Liver (tissue), 9 donors: Measurements from ENCODE around the gene ATG14. TPM values are rescaled to one million over a fixed set of nuclear protein-coding genes. Genes with fewer than 3 reads are reported as not detected.

ENCODE experiments used
- DNase-seq: peaks from one replicate; pipeline ENCODE4 v3.0.0-alpha.2; 2017; ENCODE audit warnings: low spot score
- H3K27ac ChIP-seq, 2 donors: one replicate each; pipeline ENCODE4 v1.7.0; 2013; ENCODE audit warnings: inconsistent platforms in 2 of 2, low read length in 2 of 2, control low read depth in 1 of 2, low read depth in 1 of 2, mild to moderate bottlenecking in 1 of 2
- H3K27me3 ChIP-seq, 4 donors: one replicate each; pipeline versions ENCODE4 v1.6.1 to v1.7.0; 2013; ENCODE audit warnings: low read length in 3 of 4, inconsistent platforms in 1 of 4, mild to moderate bottlenecking in 1 of 4, moderate library complexity in 1 of 4; ENCODE audit not compliant: control insufficient read depth in 4 of 4, insufficient read depth in 4 of 4
- H3K36me3 ChIP-seq, 4 donors: one replicate each; pipeline versions ENCODE4 v1.6.1 to v1.7.0; 2013; ENCODE audit warnings: low read length in 3 of 4, mild to moderate bottlenecking in 3 of 4, low read depth in 1 of 4, moderate library complexity in 1 of 4; ENCODE audit not compliant: control insufficient read depth in 4 of 4, insufficient read depth in 3 of 4
- H3K4me1 ChIP-seq, 4 donors: one replicate each; pipeline versions ENCODE4 v1.6.1 to v1.7.0; 2013; ENCODE audit warnings: low read length in 3 of 4, mild to moderate bottlenecking in 3 of 4, moderate library complexity in 1 of 4; ENCODE audit not compliant: control insufficient read depth in 4 of 4, insufficient read depth in 4 of 4
- H3K4me3 ChIP-seq, 3 donors: one replicate each; pipeline versions ENCODE4 v1.6.1 to v1.7.0; 2013; ENCODE audit warnings: low read length in 3 of 3, control low read depth in 1 of 3, low read depth in 1 of 3, mild to moderate bottlenecking in 1 of 3
- H3K9ac ChIP-seq, 2 donors: one replicate each; pipeline ENCODE4 v1.7.0; 2013; ENCODE audit warnings: low read length in 2 of 2, mild to moderate bottlenecking in 2 of 2, moderate library complexity in 2 of 2, control low read depth in 1 of 2, low read depth in 1 of 2
- H3K9me3 ChIP-seq, 4 donors: one replicate each; pipeline versions ENCODE4 v1.6.1 to v1.7.0; 2013; ENCODE audit warnings: low read length in 3 of 4; ENCODE audit not compliant: control insufficient read depth in 4 of 4
- EGR1 ChIP-seq, 2 donors: IDR thresholded peaks; 2 replicates each; pipeline ENCODE4 v1.6.1; 2016 to 2018; ENCODE audit warnings: antibody characterized with exemption in 2 of 2, low read depth in 2 of 2
- FOXA1 ChIP-seq: IDR thresholded peaks from 2 replicates; pipeline ENCODE4 v1.6.1; 2016; ENCODE audit warnings: antibody characterized with exemption
- FOXA2 ChIP-seq: IDR thresholded peaks from 2 replicates; pipeline ENCODE4 v1.6.1; 2016; ENCODE audit warnings: antibody characterized with exemption
- GABPA ChIP-seq, 2 donors: IDR thresholded peaks in 1 of 2; conservative IDR thresholded peaks in 1 of 2; 2 replicates each; pipeline ENCODE4 v1.6.1; 2016; ENCODE audit warnings: antibody characterized with exemption in 2 of 2, mild to moderate bottlenecking in 1 of 2, moderate library complexity in 1 of 2
- HNF4A ChIP-seq, 2 donors: conservative IDR thresholded peaks; 2 replicates each; pipeline ENCODE4 v1.6.1; 2016; ENCODE audit warnings: antibody characterized with exemption in 2 of 2, mild to moderate bottlenecking in 2 of 2
- HNF4G ChIP-seq: IDR thresholded peaks from 2 replicates; pipeline ENCODE4 v1.6.1; 2016; ENCODE audit warnings: antibody characterized with exemption
- JUND ChIP-seq, 2 donors: IDR thresholded peaks; 2 replicates each; pipeline ENCODE4 v1.6.1; 2016; ENCODE audit warnings: antibody characterized with exemption in 2 of 2
- NR2F2 ChIP-seq: IDR thresholded peaks from 2 replicates; pipeline ENCODE4 v1.6.1; 2016; ENCODE audit warnings: antibody characterized with exemption
- RAD21 ChIP-seq, 2 donors: IDR thresholded peaks; 2 replicates each; pipeline ENCODE4 v1.6.1; 2016; ENCODE audit warnings: antibody characterized with exemption in 2 of 2, mild to moderate bottlenecking in 2 of 2
- RXRA ChIP-seq, 2 donors: IDR thresholded peaks; 2 replicates each; pipeline ENCODE4 v1.6.1; 2017 to 2018; ENCODE audit warnings: antibody characterized with exemption in 2 of 2, mild to moderate bottlenecking in 1 of 2
- SP1 ChIP-seq: IDR thresholded peaks from 2 replicates; pipeline ENCODE4 v1.6.1; 2018; ENCODE audit warnings: antibody characterized with exemption, mild to moderate bottlenecking
- WGBS: extraction: QIAGEN DNeasy Blood & Tissue Kit; methylation state at CpG from one replicate; pipeline ENCODE4 v1.1.7; 2013; 5-methylcytosine and 5-hydroxymethylcytosine counted together
- polyA plus RNA-seq, 2 donors: library from polyadenylated mRNA; stranded (reverse) in 1 of 2; unstranded in 1 of 2; fragments of 200-250 nt in 1 of 2; fragments of >200 nt in 1 of 2; fragmentation: Nextera tagmentation in 1 of 2; extraction: Ambion mirVana in 1 of 2; gene quantifications; one replicate each; pipeline versions ENCODE4 v1.2.1 to v1.2.3, GENCODE V29; 2013 to 2015
- total RNA-seq, 2 donors: library from RNA; depleted of rRNA; stranded (reverse); fragments of >200 nt; gene quantifications; one replicate each; pipeline ENCODE4 v1.2.3, GENCODE V29; 2014
- TF ChIP-seq, protein P1 (sequence below): fragments of 150-350 bp; IDR thresholded peaks from 2 replicates; pipeline ENCODE4 v1.5.1; 2017; ENCODE audit warnings: improper control_type of control experiment, low read depth, low read length; ENCODE audit not compliant: missing input control
- TF ChIP-seq, protein P2 (sequence below): IDR thresholded peaks from 2 replicates; pipeline ENCODE4 v1.6.1; 2016; ENCODE audit warnings: antibody characterized with exemption
- TF ChIP-seq, protein P3 (sequence below): IDR thresholded peaks from 2 replicates; pipeline ENCODE4 v1.6.1; 2016; ENCODE audit warnings: antibody characterized with exemption
- TF ChIP-seq, protein P4 (sequence below): IDR thresholded peaks from 2 replicates; pipeline ENCODE4 v1.6.1; 2016; ENCODE audit warnings: antibody characterized with exemption
- TF ChIP-seq, protein P5 (sequence below): IDR thresholded peaks from 2 replicates; pipeline ENCODE4 v1.6.1; 2016; ENCODE audit warnings: antibody characterized with exemption, mild to moderate bottlenecking
- donor health status: healthy.
- donor health status: healthy.
- donor health status: healthy.
- donor health status: healthy.
- donor health status: healthy.

Gene ATG14
- total and polyA plus RNA-seq, 4 donors, result 1.9 to 16.0 (median 4.4) TPM

DNA sequence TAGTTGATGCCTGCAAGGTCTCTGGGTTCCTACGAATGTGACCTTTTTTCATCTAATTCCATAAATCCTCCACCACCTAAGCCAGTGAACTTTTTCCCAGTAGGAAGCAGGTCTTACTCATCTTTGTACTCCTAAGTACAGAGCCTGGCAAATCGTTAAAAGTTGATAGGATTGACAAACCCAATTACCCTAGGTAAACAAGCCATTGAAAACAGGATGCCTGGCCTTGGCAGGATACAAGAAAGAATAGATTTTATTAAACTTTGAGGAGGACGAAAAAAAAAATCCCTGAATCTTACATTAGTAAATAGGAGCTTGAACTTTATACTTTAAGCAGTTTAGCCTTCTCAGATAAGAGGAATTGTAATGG lies 23.2 kb upstream of the ATG14 start:
- H3K4me3 ChIP-seq, result no peak overlapping the region
- H3K27me3 ChIP-seq, result no peaks in the 10 kb centered on the region
- WGBS, result 16% methylated on average over 3 of the region's 3 CpGs
- H3K27ac ChIP-seq, result no peak overlapping the region
- no peaks in the 10 kb centered on the region for H3K4me1 ChIP-seq
- no peak overlapping the region for H3K9ac ChIP-seq
- H3K9me3 ChIP-seq, result no peaks in the 10 kb centered on the region
- no peaks in the 10 kb centered on the region for H3K36me3 ChIP-seq
- TF ChIP-seq HNF4A (conservative IDR thresholded peaks at IDR 0.05), result peak; percentile 9 to 14
- no peak for TF ChIP-seq JUND (IDR thresholded peaks at IDR 0.05)
- no peak for DNase-seq

DNA sequence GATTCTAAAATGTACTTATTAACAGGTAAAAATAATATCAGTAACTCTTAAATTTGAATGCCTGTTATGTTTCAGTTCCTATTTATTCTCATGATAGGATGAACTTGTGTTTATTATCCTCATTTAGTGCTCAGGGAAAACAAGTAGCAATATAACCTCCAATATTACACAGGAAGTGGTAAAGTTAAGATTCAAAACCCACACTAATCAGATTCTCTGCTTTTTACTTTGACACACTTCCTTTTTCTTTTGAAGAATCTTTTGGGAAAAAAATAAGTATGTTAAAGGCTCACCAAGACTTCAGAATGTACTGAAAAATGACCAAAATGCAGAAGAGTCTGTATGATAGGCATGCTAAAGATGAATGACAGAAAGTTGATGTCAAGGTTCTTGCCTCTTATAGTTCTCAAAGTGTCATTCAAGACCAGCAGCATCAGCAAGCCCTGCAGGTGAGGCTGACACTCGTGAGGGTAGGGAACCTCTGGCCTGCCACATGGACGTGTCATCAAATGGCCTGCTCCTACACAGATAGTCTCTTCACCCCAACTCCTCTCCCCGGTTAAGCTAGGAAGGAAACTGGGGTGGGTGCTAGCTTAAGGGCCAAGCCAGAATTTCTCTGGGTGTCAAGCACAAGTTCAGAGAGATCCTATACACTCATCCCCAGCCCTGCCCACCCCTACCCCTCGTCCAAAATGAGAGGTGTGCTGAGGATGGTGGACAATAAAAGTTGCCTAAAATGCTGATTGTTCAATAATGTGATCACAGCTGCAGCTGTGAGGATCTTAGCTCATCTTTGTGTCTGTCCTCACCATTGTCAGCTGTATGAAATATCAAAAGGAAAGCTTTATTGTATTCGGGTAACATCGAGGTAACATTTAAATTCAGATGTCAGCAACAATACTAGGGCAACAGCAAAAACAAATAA lies 22.5 kb upstream of the ATG14 start:
- no peaks in the 10 kb centered on the region for H3K27me3 ChIP-seq
- no peak overlapping the region for H3K27ac ChIP-seq
- WGBS, result 72% methylated on average over 6 of the region's 6 CpGs
- H3K4me3 ChIP-seq, result no peak overlapping the region
- H3K9me3 ChIP-seq, result no peaks in the 10 kb centered on the region
- DNase-seq, result no peak
- H3K9ac ChIP-seq, result no peak overlapping the region
- H3K4me1 ChIP-seq, result no peaks in the 10 kb centered on the region
- no peaks in the 10 kb centered on the region for H3K36me3 ChIP-seq
- TF ChIP-seq, protein P1, sequence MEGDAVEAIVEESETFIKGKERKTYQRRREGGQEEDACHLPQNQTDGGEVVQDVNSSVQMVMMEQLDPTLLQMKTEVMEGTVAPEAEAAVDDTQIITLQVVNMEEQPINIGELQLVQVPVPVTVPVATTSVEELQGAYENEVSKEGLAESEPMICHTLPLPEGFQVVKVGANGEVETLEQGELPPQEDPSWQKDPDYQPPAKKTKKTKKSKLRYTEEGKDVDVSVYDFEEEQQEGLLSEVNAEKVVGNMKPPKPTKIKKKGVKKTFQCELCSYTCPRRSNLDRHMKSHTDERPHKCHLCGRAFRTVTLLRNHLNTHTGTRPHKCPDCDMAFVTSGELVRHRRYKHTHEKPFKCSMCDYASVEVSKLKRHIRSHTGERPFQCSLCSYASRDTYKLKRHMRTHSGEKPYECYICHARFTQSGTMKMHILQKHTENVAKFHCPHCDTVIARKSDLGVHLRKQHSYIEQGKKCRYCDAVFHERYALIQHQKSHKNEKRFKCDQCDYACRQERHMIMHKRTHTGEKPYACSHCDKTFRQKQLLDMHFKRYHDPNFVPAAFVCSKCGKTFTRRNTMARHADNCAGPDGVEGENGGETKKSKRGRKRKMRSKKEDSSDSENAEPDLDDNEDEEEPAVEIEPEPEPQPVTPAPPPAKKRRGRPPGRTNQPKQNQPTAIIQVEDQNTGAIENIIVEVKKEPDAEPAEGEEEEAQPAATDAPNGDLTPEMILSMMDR, result no peak
- TF ChIP-seq RAD21 (IDR thresholded peaks at IDR 0.05) (no peak), RXRA (IDR thresholded peaks at IDR 0.05) (no peak), JUND (IDR thresholded peaks at IDR 0.05) (no peak), GABPA (IDR thresholded peaks at IDR 0.05 in 1 of 2, conservative IDR thresholded peaks at IDR 0.05 in 1 of 2) (no peak), SP1 (no peak), FOXA2 (no peak)
- TF ChIP-seq, protein P2, sequence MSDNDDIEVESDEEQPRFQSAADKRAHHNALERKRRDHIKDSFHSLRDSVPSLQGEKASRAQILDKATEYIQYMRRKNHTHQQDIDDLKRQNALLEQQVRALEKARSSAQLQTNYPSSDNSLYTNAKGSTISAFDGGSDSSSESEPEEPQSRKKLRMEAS, result no peak

DNA sequence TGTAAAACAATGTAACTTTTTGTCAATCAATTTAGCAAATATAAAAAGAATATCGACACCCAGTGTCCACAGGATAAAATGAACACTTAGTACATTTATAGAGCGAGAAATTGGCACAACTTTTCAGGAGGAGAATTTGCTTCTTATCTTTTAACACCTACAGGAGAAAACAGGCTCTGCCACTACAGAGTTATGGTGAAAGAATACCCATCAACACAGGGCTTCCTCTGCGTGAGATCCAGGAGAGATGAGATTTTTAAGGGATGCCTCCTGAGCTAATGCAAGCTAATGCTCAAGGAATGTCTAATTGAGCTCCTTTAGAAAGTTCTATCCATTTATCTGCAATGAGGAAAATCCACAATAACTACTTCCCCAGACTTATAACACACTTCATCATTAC lies 21.0 kb upstream of the ATG14 start:
- H3K9me3 ChIP-seq, result no peaks in the 10 kb centered on the region
- no peaks in the 10 kb centered on the region for H3K4me1 ChIP-seq
- no peak overlapping the region for H3K9ac ChIP-seq
- no peak overlapping the region for H3K27ac ChIP-seq
- no peak overlapping the region for H3K4me3 ChIP-seq
- no peaks in the 10 kb centered on the region for H3K27me3 ChIP-seq
- DNase-seq, result no peak
- WGBS, result 89% methylated on average over 3 of the region's 3 CpGs
- H3K36me3 ChIP-seq, result no peaks in the 10 kb centered on the region
- TF ChIP-seq SP1 (no peak), RXRA (IDR thresholded peaks at IDR 0.05) (no peak), JUND (IDR thresholded peaks at IDR 0.05) (no peak), HNF4G (no peak), EGR1 (IDR thresholded peaks at IDR 0.05; ENCODE audit: low read depth in 2 of 2) (no peak), FOXA1 (no peak), NR2F2 (no peak), GABPA (IDR thresholded peaks at IDR 0.05 in 1 of 2, conservative IDR thresholded peaks at IDR 0.05 in 1 of 2) (no peak)
- TF ChIP-seq, protein P2, result no peak
- TF ChIP-seq, protein P3, sequence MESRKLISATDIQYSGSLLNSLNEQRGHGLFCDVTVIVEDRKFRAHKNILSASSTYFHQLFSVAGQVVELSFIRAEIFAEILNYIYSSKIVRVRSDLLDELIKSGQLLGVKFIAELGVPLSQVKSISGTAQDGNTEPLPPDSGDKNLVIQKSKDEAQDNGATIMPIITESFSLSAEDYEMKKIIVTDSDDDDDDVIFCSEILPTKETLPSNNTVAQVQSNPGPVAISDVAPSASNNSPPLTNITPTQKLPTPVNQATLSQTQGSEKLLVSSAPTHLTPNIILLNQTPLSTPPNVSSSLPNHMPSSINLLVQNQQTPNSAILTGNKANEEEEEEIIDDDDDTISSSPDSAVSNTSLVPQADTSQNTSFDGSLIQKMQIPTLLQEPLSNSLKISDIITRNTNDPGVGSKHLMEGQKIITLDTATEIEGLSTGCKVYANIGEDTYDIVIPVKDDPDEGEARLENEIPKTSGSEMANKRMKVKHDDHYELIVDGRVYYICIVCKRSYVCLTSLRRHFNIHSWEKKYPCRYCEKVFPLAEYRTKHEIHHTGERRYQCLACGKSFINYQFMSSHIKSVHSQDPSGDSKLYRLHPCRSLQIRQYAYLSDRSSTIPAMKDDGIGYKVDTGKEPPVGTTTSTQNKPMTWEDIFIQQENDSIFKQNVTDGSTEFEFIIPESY, result no peak
- TF ChIP-seq, protein P1, result no peak
- TF ChIP-seq, protein P4, sequence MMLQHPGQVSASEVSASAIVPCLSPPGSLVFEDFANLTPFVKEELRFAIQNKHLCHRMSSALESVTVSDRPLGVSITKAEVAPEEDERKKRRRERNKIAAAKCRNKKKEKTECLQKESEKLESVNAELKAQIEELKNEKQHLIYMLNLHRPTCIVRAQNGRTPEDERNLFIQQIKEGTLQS, result no peak
- TF ChIP-seq, protein P5, sequence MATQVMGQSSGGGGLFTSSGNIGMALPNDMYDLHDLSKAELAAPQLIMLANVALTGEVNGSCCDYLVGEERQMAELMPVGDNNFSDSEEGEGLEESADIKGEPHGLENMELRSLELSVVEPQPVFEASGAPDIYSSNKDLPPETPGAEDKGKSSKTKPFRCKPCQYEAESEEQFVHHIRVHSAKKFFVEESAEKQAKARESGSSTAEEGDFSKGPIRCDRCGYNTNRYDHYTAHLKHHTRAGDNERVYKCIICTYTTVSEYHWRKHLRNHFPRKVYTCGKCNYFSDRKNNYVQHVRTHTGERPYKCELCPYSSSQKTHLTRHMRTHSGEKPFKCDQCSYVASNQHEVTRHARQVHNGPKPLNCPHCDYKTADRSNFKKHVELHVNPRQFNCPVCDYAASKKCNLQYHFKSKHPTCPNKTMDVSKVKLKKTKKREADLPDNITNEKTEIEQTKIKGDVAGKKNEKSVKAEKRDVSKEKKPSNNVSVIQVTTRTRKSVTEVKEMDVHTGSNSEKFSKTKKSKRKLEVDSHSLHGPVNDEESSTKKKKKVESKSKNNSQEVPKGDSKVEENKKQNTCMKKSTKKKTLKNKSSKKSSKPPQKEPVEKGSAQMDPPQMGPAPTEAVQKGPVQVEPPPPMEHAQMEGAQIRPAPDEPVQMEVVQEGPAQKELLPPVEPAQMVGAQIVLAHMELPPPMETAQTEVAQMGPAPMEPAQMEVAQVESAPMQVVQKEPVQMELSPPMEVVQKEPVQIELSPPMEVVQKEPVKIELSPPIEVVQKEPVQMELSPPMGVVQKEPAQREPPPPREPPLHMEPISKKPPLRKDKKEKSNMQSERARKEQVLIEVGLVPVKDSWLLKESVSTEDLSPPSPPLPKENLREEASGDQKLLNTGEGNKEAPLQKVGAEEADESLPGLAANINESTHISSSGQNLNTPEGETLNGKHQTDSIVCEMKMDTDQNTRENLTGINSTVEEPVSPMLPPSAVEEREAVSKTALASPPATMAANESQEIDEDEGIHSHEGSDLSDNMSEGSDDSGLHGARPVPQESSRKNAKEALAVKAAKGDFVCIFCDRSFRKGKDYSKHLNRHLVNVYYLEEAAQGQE, result no peak
